Natural killer cell (primary cell): ENCODE measurements around the gene MATN1. TPM values are rescaled to one million over a fixed set of nuclear protein-coding genes. Genes with fewer than 3 reads are reported as not detected.
A peak's percentile ranks its signal among the peaks of the same experiment; 100 is the strongest.

Experiments
- ATAC-seq, 3 donors: fragments of 150-1000 bp in 2 of 3; fragments of 200-7000 bp in 1 of 3; cut with Tn5 transposase; 1 replicate in 1 of 3; 2 replicates in 2 of 3; pipeline ENCODE4 v1.10.0; 2021; ENCODE audit warnings: mild to moderate bottlenecking in 2 of 3, moderate library complexity in 2 of 3
- DNase-seq, 2 donors: peaks; one replicate each; pipeline versions ENCODE4 v3.0.0 to v3.0.0-alpha.2; 2013 to 2021; ENCODE audit warnings: mixed read lengths in 1 of 2
- H3K27ac ChIP-seq: one replicate; pipeline ENCODE4 v1.5.1; 2013; ENCODE audit warnings: mild to moderate bottlenecking, low read length
- H3K27me3 ChIP-seq: one replicate; pipeline ENCODE4 v1.6.1; 2013; ENCODE audit warnings: low read length; ENCODE audit not compliant: control insufficient read depth, insufficient read depth
- H3K36me3 ChIP-seq: one replicate; pipeline ENCODE4 v1.6.1; 2013; ENCODE audit warnings: low read length; ENCODE audit not compliant: control insufficient read depth, insufficient read depth
- H3K4me1 ChIP-seq: one replicate; pipeline ENCODE4 v1.6.1; 2013; ENCODE audit warnings: low read length; ENCODE audit not compliant: control insufficient read depth, insufficient read depth
- H3K4me3 ChIP-seq: one replicate; pipeline ENCODE4 v1.5.1; 2013; ENCODE audit warnings: low read length
- H3K9me3 ChIP-seq: one replicate; pipeline ENCODE4 v1.6.1; 2013; ENCODE audit warnings: low read length; ENCODE audit not compliant: control insufficient read depth, insufficient read depth
- H3K27ac Mint-ChIP-seq, 2 donors: one replicate each; pipeline ENCODE4 v1.8.0; 2022; ENCODE audit warnings: mild to moderate bottlenecking in 2 of 2, mixed read lengths in 2 of 2, moderate library complexity in 1 of 2
- H3K27me3 Mint-ChIP-seq, 2 donors: one replicate each; pipeline ENCODE4 v1.8.0; 2022; ENCODE audit warnings: low read depth in 2 of 2, mixed read lengths in 2 of 2
- H3K36me3 Mint-ChIP-seq: one replicate; pipeline ENCODE4 v1.8.0; 2022; ENCODE audit warnings: mixed read lengths
- H3K4me1 Mint-ChIP-seq, 2 donors: one replicate each; pipeline ENCODE4 v1.8.0; 2022; ENCODE audit warnings: mixed read lengths in 2 of 2
- H3K4me3 Mint-ChIP-seq: one replicate; pipeline ENCODE4 v1.8.0; 2022; ENCODE audit warnings: mild to moderate bottlenecking, moderate library complexity, mixed read lengths
- H3K9me3 Mint-ChIP-seq, 2 donors: one replicate each; pipeline ENCODE4 v1.8.0; 2022; ENCODE audit warnings: mixed read lengths in 2 of 2
- CTCF ChIP-seq: fragments of 200-600 bp; IDR thresholded peaks from one replicate; pipeline ENCODE4 v1.8.0; 2022; ENCODE audit warnings: antibody characterized with exemption
- WGBS: methylation state at CpG from one replicate; pipeline ENCODE4 v1.1.7; 2013; ENCODE audit warnings: missing lambda C conversion rate; ENCODE audit not compliant: insufficient coverage; 5-methylcytosine and 5-hydroxymethylcytosine counted together
- intact Hi-C: fragments of 100-400 bp; cut with micrococcal nuclease; formaldehyde crosslinking; loops from one replicate; pipeline ENCODE4 v1.14.2; 2022
- total RNA-seq, 4 donors: library from RNA; stranded (reverse); fragments of 120-200 nt in 1 of 4; gene quantifications; one replicate each; pipeline versions ENCODE4 v1.2.3 to v1.2.4, GENCODE V29; 2013 to 2022

The MATN1 gene
- total RNA-seq, 3 donors from 2014 or later (not counting 1 experiment from before 2014, with no cell fraction given), result 0.93 to 1.7 (median 1.2) TPM

- intact Hi-C loops, result no loop called here
- Histone ChIP-seq H3K27me3 (no peaks in the 10 kb centered on the region), H3K36me3 (peaks cover 49% of the 10 kb centered on the region), H3K4me1 (peaks cover 100% of the 10 kb centered on the region), H3K9me3 (no peaks in the 10 kb centered on the region), H3K4me3 (no peak overlapping the region), H3K27ac (peak overlapping the region; percentile 95)
- TF ChIP-seq CTCF, result no peak
- Mint-ChIP-seq H3K36me3 (no peaks in the 10 kb centered on the region), H3K9me3 (no peaks in the 10 kb centered on the region), H3K27ac (peak overlapping the region; percentile 99 to 100), H3K4me1 (peaks cover 88 to 100% of the 10 kb centered on the region in 2 donors), H3K4me3 (peak overlapping the region; percentile 87), H3K27me3 (no peaks in the 10 kb centered on the region)
- WGBS, result 28% methylated on average over 4 of the region's 4 CpGs
- DNase-seq (no peak), ATAC-seq (no peak)
Observed at GRCh38 chr1:30745834-30746208, 22.4 kb upstream of the MATN1 start.

GRCh38 chr1:30745156-30745833 is 21.9 kb upstream of the MATN1 start:
- no peaks in the 10 kb centered on the region for H3K9me3 ChIP-seq
- intact Hi-C loops, result no loop called here
- Mint-ChIP-seq H3K27ac (peak overlapping the region; percentile 99 to 100), H3K36me3 (no peaks in the 10 kb centered on the region), H3K9me3 (no peaks in the 10 kb centered on the region), H3K27me3 (no peaks in the 10 kb centered on the region), H3K4me3 (peak overlapping the region; percentile 87), H3K4me1 (peaks cover 88 to 100% of the 10 kb centered on the region in 2 donors)
- 50% methylated on average over 14 of the region's 14 CpGs for WGBS
- H3K27ac ChIP-seq, result peak overlapping the region; percentile 95
- no peak overlapping the region for H3K4me3 ChIP-seq
- peaks cover 53% of the 10 kb centered on the region for H3K36me3 ChIP-seq
- H3K27me3 ChIP-seq, result no peaks in the 10 kb centered on the region
- no peak for ATAC-seq
- H3K4me1 ChIP-seq, result peaks cover 100% of the 10 kb centered on the region
- no peak for TF ChIP-seq CTCF
- peak in 1 of 2 donors; percentile 51 for DNase-seq

- H3K27me3 ChIP-seq, result no peaks in the 10 kb centered on the region
- ATAC-seq (peak; percentile 33 to 47 (median 47)), DNase-seq (peak in 1 of 2 donors; percentile 73)
- Mint-ChIP-seq H3K27me3 (no peaks in the 10 kb centered on the region), H3K9me3 (no peaks in the 10 kb centered on the region), H3K4me3 (peak overlapping the region; percentile 87), H3K4me1 (peaks cover 82 to 99% of the 10 kb centered on the region in 2 donors), H3K36me3 (peaks cover 2% of the 10 kb centered on the region), H3K27ac (peak overlapping the region; percentile 99 to 100)
- peaks cover 2% of the 10 kb centered on the region for H3K9me3 ChIP-seq
- H3K36me3 ChIP-seq, result peaks cover 59% of the 10 kb centered on the region
- TF ChIP-seq CTCF, result no peak
- peak overlapping the region; percentile 7 for H3K4me3 ChIP-seq
- 6% methylated on average over 7 of the region's 7 CpGs for WGBS
- intact Hi-C loops, result loop anchor here (1.0 kb wide), 1 partner anchor 12 kb away; no protein-coding TSS in a partner anchor
- peak overlapping the region; percentile 95 for H3K27ac ChIP-seq
- H3K4me1 ChIP-seq, result peaks cover 99% of the 10 kb centered on the region
Observed at GRCh38 chr1:30744060-30744756, 20.8 kb upstream of the MATN1 start.
